ENCODE data around the gene ERC2. TPM values are rescaled to one million over a fixed set of nuclear protein-coding genes. Genes with fewer than 3 reads are reported as not detected.

The ERC2 gene
- total and polyA plus RNA-seq, 2 donors (not counting 3 experiments of a cell fraction or from before 2014, with no cell fraction given) = 5.6 to 15.5 TPM

- dilution Hi-C loops (cut with MboI; ENCODE audit: extremely low pct_ligation_motif_present, low sequenced_read_pairs) (no loop called here), intact Hi-C loops (cut with micrococcal nuclease) (no loop called here)
- ChIA-PET POLR2A (no interaction called here), CTCF (interaction anchor here (1.0 to 1.8 kb wide), 4 partner anchors 10 to 115 kb away, joined by 4 to 10 read pairs (median 6); no protein-coding TSS in a partner anchor)
- no peak for DNase-seq (ENCODE audit: low read depth, low spot score)
- Histone ChIP-seq H3K9ac (replicated peaks; ENCODE audit: extremely low read depth, insufficient read depth, low read length) (no peak overlapping the region), H3K9me1 (replicated peaks; ENCODE audit: control insufficient read depth, extremely low read depth, insufficient read depth, low read length) (no peaks in the 10 kb centered on the region), H3K36me3 (ENCODE audit: control insufficient read depth in 2 of 2, extremely low read depth in 1 of 2, insufficient read depth in 2 of 2, low read length in 2 of 2) (no peaks in the 10 kb centered on the region), H3K4me2 (ENCODE audit: insufficient read depth, low read length) (no peak overlapping the region), H3K4me3 (replicated peaks in 1 of 3; ENCODE audit: insufficient read depth in 1 of 3, low read depth in 1 of 3, low read length in 3 of 3) (no peak overlapping the region), H3K4me1 (ENCODE audit: control insufficient read depth, extremely low read depth, insufficient read depth, low read length) (no peaks in the 10 kb centered on the region), H4K20me1 (replicated peaks; ENCODE audit: control insufficient read depth, extremely low read depth, insufficient read depth, low read length) (no peaks in the 10 kb centered on the region), H3K79me2 (ENCODE audit: control insufficient read depth, insufficient read depth, low read length) (no peaks in the 10 kb centered on the region), H3K27me3 (ENCODE audit: control insufficient read depth in 2 of 2, insufficient read depth in 2 of 2, low read length in 2 of 2) (no peaks in the 10 kb centered on the region), H3K27ac (ENCODE audit: insufficient read depth, low read depth, low read length) (no peak overlapping the region), H2AFZ (ENCODE audit: low read depth, low read length) (no peak overlapping the region), H3K9me3 (replicated peaks; ENCODE audit: control insufficient read depth, insufficient read depth, low read length) (no peaks in the 10 kb centered on the region)
- TF ChIP-seq POLR2AphosphoS5 (IDR thresholded peaks at IDR 0.05; ENCODE audit: insufficient read depth, low read depth, low read length) (no peak), GATA2 (IDR thresholded peaks at IDR 0.05; ENCODE audit: insufficient read depth, insufficient read length, low read depth, low read length) (no peak), MAX (IDR thresholded peaks at IDR 0.05; ENCODE audit: insufficient read depth, insufficient read length) (no peak), EZH2 (IDR thresholded peaks at IDR 0.05; ENCODE audit: borderline replicate concordance, low read depth, low read length, severe bottlenecking) (no peak), MYC (IDR thresholded peaks at IDR 0.05; ENCODE audit: low read depth, low read length) (no peak), JUN (IDR thresholded peaks at IDR 0.05; ENCODE audit: borderline replicate concordance, insufficient read depth, insufficient read length, low read depth) (no peak), POLR2A (IDR thresholded peaks at IDR 0.05; ENCODE audit: low read depth, low read length) (no peak), FOS (IDR thresholded peaks at IDR 0.05; ENCODE audit: borderline replicate concordance, insufficient read depth, low read length) (no peak)
- TF ChIP-seq, protein P1, sequence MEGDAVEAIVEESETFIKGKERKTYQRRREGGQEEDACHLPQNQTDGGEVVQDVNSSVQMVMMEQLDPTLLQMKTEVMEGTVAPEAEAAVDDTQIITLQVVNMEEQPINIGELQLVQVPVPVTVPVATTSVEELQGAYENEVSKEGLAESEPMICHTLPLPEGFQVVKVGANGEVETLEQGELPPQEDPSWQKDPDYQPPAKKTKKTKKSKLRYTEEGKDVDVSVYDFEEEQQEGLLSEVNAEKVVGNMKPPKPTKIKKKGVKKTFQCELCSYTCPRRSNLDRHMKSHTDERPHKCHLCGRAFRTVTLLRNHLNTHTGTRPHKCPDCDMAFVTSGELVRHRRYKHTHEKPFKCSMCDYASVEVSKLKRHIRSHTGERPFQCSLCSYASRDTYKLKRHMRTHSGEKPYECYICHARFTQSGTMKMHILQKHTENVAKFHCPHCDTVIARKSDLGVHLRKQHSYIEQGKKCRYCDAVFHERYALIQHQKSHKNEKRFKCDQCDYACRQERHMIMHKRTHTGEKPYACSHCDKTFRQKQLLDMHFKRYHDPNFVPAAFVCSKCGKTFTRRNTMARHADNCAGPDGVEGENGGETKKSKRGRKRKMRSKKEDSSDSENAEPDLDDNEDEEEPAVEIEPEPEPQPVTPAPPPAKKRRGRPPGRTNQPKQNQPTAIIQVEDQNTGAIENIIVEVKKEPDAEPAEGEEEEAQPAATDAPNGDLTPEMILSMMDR (IDR thresholded peaks at IDR 0.05; ENCODE audit: extremely low read depth in 1 of 2, insufficient read depth in 1 of 2, low read depth in 1 of 2, low read length in 2 of 2) = no peak
- no peak for FAIRE-seq
- no TSS peak for BruUV-seq (replicated peaks)
Observed at GRCh38 chr3:56456117-56456516, 12.2 kb downstream of the ERC2 start.
